ENCODE results near the gene SYT5. TPM values are rescaled to one million over a fixed set of nuclear protein-coding genes. Genes with fewer than 3 reads are reported as not detected.

SYT5 gene
- total and polyA plus RNA-seq, 9 of the 15 experiments (the other 6 are each of a cell fraction or from before 2014, with no cell fraction given), result 1.3 to 20.9 (median 8.8) TPM

GRCh38 chr19:55179606-55180484 lies at the start of gene SYT5 (continued):
- peak; percentile 68; the same call in 1 of the 2 replicates for TF ChIP-seq CXXC5 (CRISPR knock-in tag; IDR thresholded peaks at IDR 0.05)
- TF ChIP-seq, protein P1, sequence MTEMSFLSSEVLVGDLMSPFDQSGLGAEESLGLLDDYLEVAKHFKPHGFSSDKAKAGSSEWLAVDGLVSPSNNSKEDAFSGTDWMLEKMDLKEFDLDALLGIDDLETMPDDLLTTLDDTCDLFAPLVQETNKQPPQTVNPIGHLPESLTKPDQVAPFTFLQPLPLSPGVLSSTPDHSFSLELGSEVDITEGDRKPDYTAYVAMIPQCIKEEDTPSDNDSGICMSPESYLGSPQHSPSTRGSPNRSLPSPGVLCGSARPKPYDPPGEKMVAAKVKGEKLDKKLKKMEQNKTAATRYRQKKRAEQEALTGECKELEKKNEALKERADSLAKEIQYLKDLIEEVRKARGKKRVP (CRISPR knock-in tag; IDR thresholded peaks at IDR 0.05), result no peak
- peak; percentile 98 for TF ChIP-seq EGR1 (conservative IDR thresholded peaks at IDR 0.05)
- TF ChIP-seq ZNF197 (CRISPR knock-in tag; IDR thresholded peaks at IDR 0.05; ENCODE audit: low read depth), result no peak
- TF ChIP-seq BCL6 (CRISPR knock-in tag; IDR thresholded peaks at IDR 0.05), result no peak
- TF ChIP-seq JUN (IDR thresholded peaks at IDR 0.05; ENCODE audit: borderline replicate concordance, low read depth, low read length), result peak; percentile 12; the same call in 1 of the 2 replicates
- TF ChIP-seq JUN (CRISPR knock-in tag; IDR thresholded peaks at IDR 0.05; ENCODE audit: borderline replicate concordance), result no peak
- peak; percentile 40 for TF ChIP-seq POLR2G (IDR thresholded peaks at IDR 0.05; ENCODE audit: low read depth, low read length)
- TF ChIP-seq ZNF431 (CRISPR knock-in tag; IDR thresholded peaks at IDR 0.05), result 0 out of 2 replicates have a peak, but pooled peaks have one; percentile 60
- TF ChIP-seq SAP30 (IDR thresholded peaks at IDR 0.05; ENCODE audit: borderline replicate concordance, insufficient read depth, low read depth, low read length, poor library complexity, severe bottlenecking), result peak; percentile 99
- TF ChIP-seq ZKSCAN3 (CRISPR knock-in tag; IDR thresholded peaks at IDR 0.05), result no peak
- no peak for TF ChIP-seq RFX7 (CRISPR knock-in tag; IDR thresholded peaks at IDR 0.05)
- TF ChIP-seq PBX2 (CRISPR knock-in tag; IDR thresholded peaks at IDR 0.05; ENCODE audit: low read depth), result no peak
- TF ChIP-seq PBX2 (tag; conservative IDR thresholded peaks at IDR 0.05; ENCODE audit: low read depth), result no peak
- no peak for TF ChIP-seq PYGO2 (tag; IDR thresholded peaks at IDR 0.05)
- TF ChIP-seq ZNF76 (CRISPR knock-in tag; IDR thresholded peaks at IDR 0.05; ENCODE audit: borderline replicate concordance), result no peak
- peak; percentile 57 for TF ChIP-seq CCNT2 (IDR thresholded peaks at IDR 0.05; ENCODE audit: borderline replicate concordance, extremely low read depth, insufficient read length, low read depth, low read length)
- no peak for TF ChIP-seq RBM39 (optimal IDR thresholded peaks at IDR 0.05; ENCODE audit: low read depth, low read length)
- 0 out of 2 replicates have a peak, but pooled peaks have one; percentile 27 for TF ChIP-seq ELF4 (CRISPR knock-in tag; IDR thresholded peaks at IDR 0.05)
- TF ChIP-seq MXI1 (IDR thresholded peaks at IDR 0.05; ENCODE audit: low read depth, low read length), result peak; percentile 98
- TF ChIP-seq, protein P2, sequence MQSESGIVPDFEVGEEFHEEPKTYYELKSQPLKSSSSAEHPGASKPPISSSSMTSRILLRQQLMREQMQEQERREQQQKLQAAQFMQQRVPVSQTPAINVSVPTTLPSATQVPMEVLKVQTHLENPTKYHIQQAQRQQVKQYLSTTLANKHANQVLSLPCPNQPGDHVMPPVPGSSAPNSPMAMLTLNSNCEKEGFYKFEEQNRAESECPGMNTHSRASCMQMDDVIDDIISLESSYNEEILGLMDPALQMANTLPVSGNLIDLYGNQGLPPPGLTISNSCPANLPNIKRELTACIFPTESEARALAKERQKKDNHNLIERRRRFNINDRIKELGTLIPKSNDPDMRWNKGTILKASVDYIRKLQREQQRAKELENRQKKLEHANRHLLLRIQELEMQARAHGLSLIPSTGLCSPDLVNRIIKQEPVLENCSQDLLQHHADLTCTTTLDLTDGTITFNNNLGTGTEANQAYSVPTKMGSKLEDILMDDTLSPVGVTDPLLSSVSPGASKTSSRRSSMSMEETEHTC (IDR thresholded peaks at IDR 0.05), result peak; percentile 43; the same call in 1 of the 2 replicates
